A549 (cell line): ENCODE data around the gene SH3BP2. TPM values are rescaled to one million over a fixed set of nuclear protein-coding genes. Genes with fewer than 3 reads are reported as not detected.

ENCODE experiments used
- ATAC-seq, 2 experiments: fragments of 200-7000 bp in 1 of 2; fragments of >200 bp in 1 of 2; cut with Nextera tagmentation in 1 of 2; cut with Tn5 transposase in 1 of 2; 3 replicates each; pipeline versions ENCODE4 v1.8.0 to v1.9.1; 2018 to 2020; ENCODE audit warnings: mild to moderate bottlenecking in 1 of 2, moderate library complexity in 1 of 2
- CTCF ChIA-PET: fragments of 300-600 bp; sonication (Branson Sonifier 250); formaldehyde crosslinking; extraction: SDS; loops from one replicate; lab custom pipeline; 2021; ENCODE audit warnings: antibody characterized with exemption, inconsistent platforms; lab: Yijun Ruan, JAX
- POLR2A ChIA-PET: fragments of 350-600 bp; formaldehyde crosslinking; extraction: SDS; loops from one replicate; lab custom pipeline; 2021; ENCODE audit warnings: antibody characterized with exemption, inconsistent platforms; lab: Yijun Ruan, JAX
- DNase-seq, 2 experiments: peaks; one replicate each; pipeline versions ENCODE4 v3.0.0 to v3.0.0-alpha.2; 2011 to 2016; ENCODE audit warnings: low read depth in 1 of 2, low spot score in 1 of 2
- FAIRE-seq: peaks from 2 replicates; lab custom pipeline; 2011; peaks lifted over from hg19 to GRCh38; lab: Jason Lieb, UNC
- H3K27ac ChIP-seq, 2 experiments: fragments of >200 bp; sonication (Bioruptor Twin); formaldehyde crosslinking; 3 replicates each; pipeline ENCODE4 v1.5.1; 2016 to 2017
- H3K4me1 ChIP-seq: fragments of >200 bp; sonication (Bioruptor Twin); formaldehyde crosslinking; 3 replicates; pipeline ENCODE4 v1.6.1; 2016
- H3K4me2 ChIP-seq: fragments of >200 bp; sonication (Bioruptor Twin); formaldehyde crosslinking; 3 replicates; pipeline ENCODE4 v1.6.1; 2016
- H3K4me3 ChIP-seq: fragments of >200 bp; sonication (Bioruptor Twin); formaldehyde crosslinking; 3 replicates; pipeline ENCODE4 v1.5.1; 2016
- H3K9me3 ChIP-seq: fragments of >200 bp; sonication (Bioruptor Twin); formaldehyde crosslinking; 3 replicates; pipeline ENCODE4 v1.6.1; 2016
- CBX2 ChIP-seq: fragments of 200-600 bp; sonication (generic); IDR thresholded peaks from 2 replicates; pipeline ENCODE4 v1.6.1; 2016; ENCODE audit warnings: low read depth, mild to moderate bottlenecking, borderline replicate concordance
- CEBPB ChIP-seq, 2 experiments: fragments of >200 bp in 1 of 2; sonication (Bioruptor Twin) in 1 of 2; formaldehyde crosslinking in 1 of 2; IDR thresholded peaks; 2 replicates each; pipeline ENCODE4 v1.6.1; 2012 to 2016
- CHD2 ChIP-seq: fragments of 150-350 bp; IDR thresholded peaks from 2 replicates; pipeline ENCODE4 v1.6.1; 2014; ENCODE audit warnings: low read length; ENCODE audit not compliant: partially characterized antibody
- EHF ChIP-seq: fragments of 250-450 bp; sonication (Bioruptor Pico); IDR thresholded peaks from 2 replicates; pipeline ENCODE4 v1.5.0; 2020; ENCODE audit warnings: mild to moderate bottlenecking
- EHMT2 ChIP-seq: fragments of 200-600 bp; sonication (generic); IDR thresholded peaks from 2 replicates; pipeline ENCODE4 v1.6.1; 2016; ENCODE audit warnings: antibody characterized with exemption, low read depth, mild to moderate bottlenecking, moderate library complexity
- EP300 ChIP-seq, 2 experiments: fragments of >200 bp; sonication (Bioruptor Twin); formaldehyde crosslinking; IDR thresholded peaks; 2 replicates in 1 of 2; 3 replicates in 1 of 2; pipeline ENCODE4 v1.6.1; 2016 to 2017
- FOSB ChIP-seq: fragments of 250-450 bp; sonication (Bioruptor Pico); IDR thresholded peaks from 2 replicates; pipeline ENCODE4 v1.5.0; 2020; ENCODE audit warnings: mild to moderate bottlenecking, moderate library complexity
- FOXS1 ChIP-seq: fragments of 250-450 bp; sonication (Bioruptor Pico); IDR thresholded peaks from 2 replicates; pipeline ENCODE4 v1.5.0; 2020; ENCODE audit warnings: mild to moderate bottlenecking, moderate library complexity
- HEYL ChIP-seq: fragments of 250-450 bp; sonication (Bioruptor Pico); IDR thresholded peaks from 2 replicates; pipeline ENCODE4 v1.8.0; 2021; ENCODE audit warnings: mild to moderate bottlenecking, moderate library complexity
- HOXB13 ChIP-seq: fragments of 250-450 bp; sonication (Bioruptor Pico); IDR thresholded peaks from 2 replicates; pipeline ENCODE4 v1.5.0; 2020; ENCODE audit warnings: low read depth, mild to moderate bottlenecking, moderate library complexity
- HOXB5 ChIP-seq: fragments of 250-450 bp; sonication (Bioruptor Pico); IDR thresholded peaks from 2 replicates; pipeline ENCODE4 v1.5.0; 2020; ENCODE audit warnings: mild to moderate bottlenecking, moderate library complexity
- MAFK ChIP-seq: fragments of 450-650 bp; IDR thresholded peaks from 2 replicates; pipeline ENCODE4 v1.6.1; 2014; ENCODE audit not compliant: partially characterized antibody
- NPAS2 ChIP-seq: fragments of 250-450 bp; sonication (Bioruptor Pico); IDR thresholded peaks from 2 replicates; pipeline ENCODE4 v1.8.0; 2022; ENCODE audit warnings: mild to moderate bottlenecking, moderate library complexity, borderline replicate concordance
- NR3C1 ChIP-seq: fragments of >200 bp; sonication (Bioruptor Twin); formaldehyde crosslinking; IDR thresholded peaks from 3 replicates; pipeline ENCODE4 v1.6.1; 2017
- POLR2A ChIP-seq: IDR thresholded peaks from 2 replicates; pipeline ENCODE4 v1.6.1; 2012; ENCODE audit warnings: mild to moderate bottlenecking, low read length
- POLR2AphosphoS2 ChIP-seq: conservative IDR thresholded peaks from 2 replicates; pipeline ENCODE4 v1.6.1; 2012; ENCODE audit warnings: low read length, improper control_type of control experiment, inconsistent platforms
- RCOR1 ChIP-seq: fragments of 150-350 bp; IDR thresholded peaks from 2 replicates; pipeline ENCODE4 v1.6.1; 2014; ENCODE audit warnings: antibody characterized with exemption, low read length, low read depth
- RFX5 ChIP-seq: fragments of 450-650 bp; IDR thresholded peaks from 2 replicates; pipeline ENCODE4 v1.7.1; 2014; ENCODE audit warnings: antibody characterized with exemption, mild to moderate bottlenecking, moderate library complexity
- SMC3 ChIP-seq: fragments of >200 bp; sonication (Bioruptor Twin); formaldehyde crosslinking; IDR thresholded peaks from 3 replicates; pipeline ENCODE4 v1.6.1; 2018; ENCODE audit warnings: inconsistent platforms
- TFCP2L1 ChIP-seq: fragments of 250-450 bp; sonication (Bioruptor Pico); IDR thresholded peaks from 2 replicates; pipeline ENCODE4 v1.5.0; 2021; ENCODE audit warnings: mild to moderate bottlenecking
- ZNF302 ChIP-seq: fragments of 250-450 bp; sonication (Bioruptor Pico); IDR thresholded peaks from 2 replicates; pipeline ENCODE4 v1.9.0; 2021; ENCODE audit warnings: inconsistent platforms, mild to moderate bottlenecking, moderate library complexity
- WGBS: methylation state at CpG from one replicate; pipeline ENCODE4 v1.1.6; 2017; ENCODE audit errors: missing lambda C conversion rate; 5-methylcytosine and 5-hydroxymethylcytosine counted together
- polyA plus RNA-seq, 4 experiments: library from polyadenylated mRNA; depleted of rRNA in 3 of 4; stranded (reverse); fragments of >200 nt; fragmentation: RNase III in 1 of 4; extraction: RNeasy Plus Mini Kit Qiagen cat#74134 plus additional on column Dnase treatment in 1 of 4; gene quantifications; 2 replicates in 3 of 4; 3 replicates in 1 of 4; pipeline ENCODE4 v1.2.3, GENCODE V29; 2011 to 2017
- TF ChIP-seq, protein P1 (sequence below): IDR thresholded peaks from 2 replicates; pipeline ENCODE4 v1.6.1; 2012; ENCODE audit warnings: low read depth, borderline replicate concordance
- TF ChIP-seq, protein P2 (sequence below): IDR thresholded peaks from 2 replicates; pipeline ENCODE4 v1.6.1; 2012
- TF ChIP-seq, protein P3 (sequence below): fragments of >200 bp; sonication (Bioruptor Twin); formaldehyde crosslinking; IDR thresholded peaks from 2 replicates; pipeline ENCODE4 v1.6.1; 2016
- TF ChIP-seq, protein P4 (sequence below): fragments of 250-450 bp; sonication (Bioruptor Pico); IDR thresholded peaks from 2 replicates; pipeline ENCODE4 v1.5.0; 2020; ENCODE audit warnings: low read depth, mild to moderate bottlenecking, moderate library complexity
- TF ChIP-seq, protein P5 (sequence below): fragments of 250-450 bp; sonication (Bioruptor Pico); IDR thresholded peaks from 2 replicates; pipeline ENCODE4 v1.5.0; 2021; ENCODE audit warnings: mild to moderate bottlenecking, moderate library complexity, borderline replicate concordance
- TF ChIP-seq, protein P6 (sequence below): fragments of 450-650 bp; IDR thresholded peaks from 2 replicates; pipeline ENCODE4 v1.6.1; 2014; ENCODE audit warnings: antibody characterized with exemption

Gene SH3BP2
- polyA plus RNA-seq, 2 of the 4 experiments (the other 2 are of a cell fraction), result 4.4 to 6.0 TPM

DNA sequence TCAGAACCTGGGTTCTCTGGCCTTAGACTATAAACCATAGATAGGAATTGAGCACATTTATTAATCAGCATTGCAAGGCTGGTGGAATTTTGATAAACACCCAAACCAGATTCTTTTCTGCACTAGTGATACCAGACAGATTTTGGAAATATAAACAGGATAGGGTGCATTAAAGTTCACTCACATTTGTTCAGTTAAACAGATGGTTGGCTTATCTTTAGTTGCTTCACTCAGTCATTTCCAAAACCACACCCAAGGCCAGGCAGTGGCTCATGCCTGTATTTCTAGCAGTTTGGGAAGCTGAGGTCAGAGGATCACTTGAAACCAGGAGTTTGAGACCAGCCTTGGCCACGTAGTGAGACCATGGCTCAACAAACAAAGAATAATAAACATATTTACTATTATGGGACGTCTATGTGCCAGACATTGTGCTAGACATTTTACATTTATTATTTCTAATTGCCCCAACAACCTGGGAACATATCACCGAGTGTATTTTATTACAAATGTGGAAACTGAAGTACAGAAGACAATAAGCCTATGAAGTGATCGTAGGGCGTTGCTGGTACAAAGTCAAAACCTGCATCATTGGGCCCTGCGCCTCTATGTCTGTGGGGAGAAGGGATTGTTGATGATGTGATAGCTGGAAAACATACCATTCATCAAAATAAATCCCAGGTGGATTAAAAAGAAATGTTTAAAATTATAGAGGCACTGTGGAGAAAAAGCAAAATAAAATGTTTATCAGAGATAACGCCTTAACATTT is 65.7 kb downstream of the SH3BP2 start:
- ChIA-PET CTCF (no interaction called here), POLR2A (no interaction called here)
- Histone ChIP-seq H3K9me3 (no peaks in the 10 kb centered on the region), H3K4me1 (peaks cover 36% of the 10 kb centered on the region), H3K27ac (no peak overlapping the region), H3K4me3 (no peak overlapping the region), H3K4me2 (no peak overlapping the region)
- ATAC-seq (no peak), FAIRE-seq (no peak), DNase-seq (no peak)
- 87% methylated on average over 7 of the region's 7 CpGs for WGBS
- TF ChIP-seq FOXS1 (CRISPR knock-in tag) (no peak), CHD2 (no peak), HEYL (no peak), EHF (no peak), EP300 (IDR thresholded peaks at IDR 0.05) (no peak), NR3C1 (no peak), CBX2 (no peak), EHMT2 (no peak), FOSB (CRISPR knock-in tag) (no peak), MAFK (no peak), RCOR1 (no peak), CEBPB (IDR thresholded peaks at IDR 0.05) (no peak), HOXB13 (no peak), TFCP2L1 (CRISPR knock-in tag) (no peak), POLR2AphosphoS2 (no peak)
- TF ChIP-seq, protein P1, sequence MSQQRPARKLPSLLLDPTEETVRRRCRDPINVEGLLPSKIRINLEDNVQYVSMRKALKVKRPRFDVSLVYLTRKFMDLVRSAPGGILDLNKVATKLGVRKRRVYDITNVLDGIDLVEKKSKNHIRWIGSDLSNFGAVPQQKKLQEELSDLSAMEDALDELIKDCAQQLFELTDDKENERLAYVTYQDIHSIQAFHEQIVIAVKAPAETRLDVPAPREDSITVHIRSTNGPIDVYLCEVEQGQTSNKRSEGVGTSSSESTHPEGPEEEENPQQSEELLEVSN, result no peak
- TF ChIP-seq, protein P2, sequence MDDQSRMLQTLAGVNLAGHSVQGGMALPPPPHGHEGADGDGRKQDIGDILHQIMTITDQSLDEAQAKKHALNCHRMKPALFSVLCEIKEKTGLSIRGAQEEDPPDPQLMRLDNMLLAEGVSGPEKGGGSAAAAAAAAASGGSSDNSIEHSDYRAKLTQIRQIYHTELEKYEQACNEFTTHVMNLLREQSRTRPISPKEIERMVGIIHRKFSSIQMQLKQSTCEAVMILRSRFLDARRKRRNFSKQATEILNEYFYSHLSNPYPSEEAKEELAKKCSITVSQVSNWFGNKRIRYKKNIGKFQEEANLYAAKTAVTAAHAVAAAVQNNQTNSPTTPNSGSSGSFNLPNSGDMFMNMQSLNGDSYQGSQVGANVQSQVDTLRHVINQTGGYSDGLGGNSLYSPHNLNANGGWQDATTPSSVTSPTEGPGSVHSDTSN, result no peak
- TF ChIP-seq, protein P3, sequence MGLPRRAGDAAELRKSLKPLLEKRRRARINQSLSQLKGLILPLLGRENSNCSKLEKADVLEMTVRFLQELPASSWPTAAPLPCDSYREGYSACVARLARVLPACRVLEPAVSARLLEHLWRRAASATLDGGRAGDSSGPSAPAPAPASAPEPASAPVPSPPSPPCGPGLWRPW, result no peak
- TF ChIP-seq, protein P4, sequence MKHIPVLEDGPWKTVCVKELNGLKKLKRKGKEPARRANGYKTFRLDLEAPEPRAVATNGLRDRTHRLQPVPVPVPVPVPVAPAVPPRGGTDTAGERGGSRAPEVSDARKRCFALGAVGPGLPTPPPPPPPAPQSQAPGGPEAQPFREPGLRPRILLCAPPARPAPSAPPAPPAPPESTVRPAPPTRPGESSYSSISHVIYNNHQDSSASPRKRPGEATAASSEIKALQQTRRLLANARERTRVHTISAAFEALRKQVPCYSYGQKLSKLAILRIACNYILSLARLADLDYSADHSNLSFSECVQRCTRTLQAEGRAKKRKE, result no peak
- TF ChIP-seq, all 56 proteins: peak for 0

DNA sequence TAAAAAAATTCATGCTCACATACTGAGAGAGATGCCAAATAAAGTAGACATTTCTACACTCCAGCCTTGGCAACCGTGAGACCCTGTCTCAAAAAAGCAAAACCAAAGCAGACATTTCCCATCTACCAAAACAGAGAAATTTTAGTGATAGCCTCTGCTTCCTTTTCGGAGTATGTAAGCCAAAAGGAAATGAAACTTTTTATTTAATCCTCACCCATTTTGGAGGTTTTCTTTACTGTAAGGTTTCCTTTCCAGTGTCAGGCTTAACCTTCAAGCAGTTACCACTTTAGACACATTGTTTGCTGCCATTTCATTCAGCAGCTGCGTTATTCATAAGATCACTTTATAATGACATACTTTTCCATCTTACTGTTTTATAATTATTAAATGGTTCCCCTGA is 66.6 kb downstream of the SH3BP2 start:
- CTCF ChIA-PET, result no interaction called here
- WGBS, result 90% methylated on average over 3 of the region's 3 CpGs
- no peak for ATAC-seq
- no peak for TF ChIP-seq HOXB5 (CRISPR knock-in tag)
- no peak for TF ChIP-seq EHMT2
- TF ChIP-seq POLR2A, result no peak
- TF ChIP-seq, protein P5, sequence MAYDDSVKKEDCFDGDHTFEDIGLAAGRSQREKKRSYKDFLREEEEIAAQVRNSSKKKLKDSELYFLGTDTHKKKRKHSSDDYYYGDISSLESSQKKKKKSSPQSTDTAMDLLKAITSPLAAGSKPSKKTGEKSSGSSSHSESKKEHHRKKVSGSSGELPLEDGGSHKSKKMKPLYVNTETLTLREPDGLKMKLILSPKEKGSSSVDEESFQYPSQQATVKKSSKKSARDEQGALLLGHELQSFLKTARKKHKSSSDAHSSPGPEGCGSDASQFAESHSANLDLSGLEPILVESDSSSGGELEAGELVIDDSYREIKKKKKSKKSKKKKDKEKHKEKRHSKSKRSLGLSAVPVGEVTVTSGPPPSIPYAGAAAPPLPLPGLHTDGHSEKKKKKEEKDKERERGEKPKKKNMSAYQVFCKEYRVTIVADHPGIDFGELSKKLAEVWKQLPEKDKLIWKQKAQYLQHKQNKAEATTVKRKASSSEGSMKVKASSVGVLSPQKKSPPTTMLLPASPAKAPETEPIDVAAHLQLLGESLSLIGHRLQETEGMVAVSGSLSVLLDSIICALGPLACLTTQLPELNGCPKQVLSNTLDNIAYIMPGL (CRISPR knock-in tag), result no peak
- no peak for TF ChIP-seq NR3C1
- TF ChIP-seq, protein P6, sequence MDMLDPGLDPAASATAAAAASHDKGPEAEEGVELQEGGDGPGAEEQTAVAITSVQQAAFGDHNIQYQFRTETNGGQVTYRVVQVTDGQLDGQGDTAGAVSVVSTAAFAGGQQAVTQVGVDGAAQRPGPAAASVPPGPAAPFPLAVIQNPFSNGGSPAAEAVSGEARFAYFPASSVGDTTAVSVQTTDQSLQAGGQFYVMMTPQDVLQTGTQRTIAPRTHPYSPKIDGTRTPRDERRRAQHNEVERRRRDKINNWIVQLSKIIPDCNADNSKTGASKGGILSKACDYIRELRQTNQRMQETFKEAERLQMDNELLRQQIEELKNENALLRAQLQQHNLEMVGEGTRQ, result no peak
- no peak for TF ChIP-seq POLR2AphosphoS2
- TF ChIP-seq NPAS2 (CRISPR knock-in tag), result no peak
- TF ChIP-seq ZNF302, result no peak
- TF ChIP-seq, protein P2, result no peak
- no peak for TF ChIP-seq RFX5
- no peak for TF ChIP-seq SMC3
- TF ChIP-seq, protein P4, result no peak
- TF ChIP-seq, protein P1, result no peak

More for the DNA sequence above, 66.6 kb downstream of the SH3BP2 start:
- POLR2A ChIA-PET, result no interaction called here
- no peak overlapping the region for H3K27ac ChIP-seq
- DNase-seq (no peak), FAIRE-seq (no peak)
- no peaks in the 10 kb centered on the region for H3K9me3 ChIP-seq
- H3K4me3 ChIP-seq, result no peak overlapping the region
- no peak overlapping the region for H3K4me2 ChIP-seq
- peaks cover 36% of the 10 kb centered on the region for H3K4me1 ChIP-seq
